ENCODE measurements around the gene KLHL18. TPM values are rescaled to one million over a fixed set of nuclear protein-coding genes. Genes with fewer than 3 reads are reported as not detected.

The KLHL18 gene
- total and polyA plus RNA-seq, 2 of the 4 experiments (the other 2 are of a cell fraction): 29.1 to 76.2 TPM

- TF ChIP-seq CHD1 (IDR thresholded peaks at IDR 0.05; ENCODE audit: low read depth, low read length) (no peak), MAZ (IDR thresholded peaks at IDR 0.05; ENCODE audit: borderline replicate concordance, low read depth, low read length) (no peak), SMC3 (IDR thresholded peaks at IDR 0.05; ENCODE audit: low read depth, low read length) (no peak), BHLHE40 (IDR thresholded peaks at IDR 0.05; ENCODE audit: low read depth, low read length) (no peak), POLR2A (IDR thresholded peaks at IDR 0.05; ENCODE audit: low read depth, low read length) (no peak), CEBPB (IDR thresholded peaks at IDR 0.05; ENCODE audit: low read depth, low read length) (no peak), USF2 (IDR thresholded peaks at IDR 0.05; ENCODE audit: low read depth, low read length) (no peak), MAFK (IDR thresholded peaks at IDR 0.05; ENCODE audit: low read depth, low read length) (no peak), ELK1 (IDR thresholded peaks at IDR 0.05; ENCODE audit: borderline replicate concordance, low read depth, low read length) (no peak), RCOR1 (IDR thresholded peaks at IDR 0.05; ENCODE audit: insufficient replicate concordance, low read length) (no peak)
- dilution Hi-C loops (cut with HindIII; ENCODE audit: low sequenced_read_pairs, unreplicated experiment): no loop called here
- Histone ChIP-seq H4K8ac (ENCODE audit: low read depth in 2 of 2, low read length in 2 of 2) (no peak overlapping the region), H2AK5ac (ENCODE audit: low read depth, low read length) (no peak overlapping the region), H3K4me3 (ENCODE audit: insufficient read depth, low read depth, low read length) (no peak overlapping the region), H3K4ac (ENCODE audit: low read depth, low read length) (peak overlapping the region; percentile 1; the same call in 1 of the 2 replicates), H2AK9ac (replicated peaks; ENCODE audit: low read depth, low read length, poor library complexity) (no peak overlapping the region), H4K91ac (ENCODE audit: insufficient read depth, low read depth, low read length) (no peak overlapping the region), H2BK120ac (ENCODE audit: low read depth, low read length) (no peak overlapping the region), H3K14ac (replicated peaks; ENCODE audit: low read depth, low read length) (no peak overlapping the region), H3K9me1 (ENCODE audit: insufficient read depth, low read length) (no peaks in the 10 kb centered on the region), H4K20me1 (ENCODE audit: insufficient read depth, low read length) (no peaks in the 10 kb centered on the region), H4K5ac (ENCODE audit: low read depth, low read length) (no peak overlapping the region), H3K9ac (ENCODE audit: low read depth, low read length) (no peak overlapping the region), H3K27me3 (ENCODE audit: control insufficient read depth, insufficient read depth, low read length) (no peaks in the 10 kb centered on the region; the same call in none of the 2 replicates), H3K23ac (ENCODE audit: low read depth, low read length) (no peak overlapping the region), H3K4me2 (ENCODE audit: low read depth, low read length) (no peak overlapping the region), H3K56ac (ENCODE audit: extremely low read depth, insufficient read depth, low read length) (no peak overlapping the region), H3K27ac (ENCODE audit: insufficient read depth, low read length) (no peak overlapping the region), H2BK5ac (ENCODE audit: low read depth, low read length, poor library complexity, severe bottlenecking) (no peak overlapping the region), H3K4me1 (ENCODE audit: control insufficient read depth, insufficient read depth, low read length) (no peaks in the 10 kb centered on the region), H2BK15ac (ENCODE audit: low read depth, low read length) (no peak overlapping the region), H2AFZ (replicated peaks; ENCODE audit: low read length, poor library complexity) (no peak overlapping the region), H3K18ac (ENCODE audit: low read depth, low read length) (no peak overlapping the region), H3K79me1 (ENCODE audit: low read depth in 1 of 2, low read length in 2 of 2) (no peaks in the 10 kb centered on the region), H2BK20ac (ENCODE audit: low read depth, low read length) (no peak overlapping the region), H3K36me3 (ENCODE audit: control insufficient read depth, insufficient read depth, low read length) (no peaks in the 10 kb centered on the region), H3K9me3 (ENCODE audit: control insufficient read depth, insufficient read depth, low read length) (0 out of 2 replicates have a peak, but pooled peaks cover 2% of the 10 kb centered on the region)
- POLR2A ChIA-PET (ENCODE audit: unreplicated experiment): no interaction called here
- no TSS peak for BruUV-seq (replicated peaks)
- in situ Hi-C loops (cut with MboI; ENCODE audit: low sequenced_read_pairs): loop anchor here (25.0 kb wide), 1 partner anchor 653 kb away; the partner anchor contains the start of genes PRSS50 and TMIE
- DNase-seq (peak; percentile 76), ATAC-seq (ENCODE audit: low read depth) (peak; percentile 76)
- CTCF ChIA-PET: interaction anchor here (0.7 kb wide), 1 partner anchor 407 kb away, joined by 4 read pairs; no protein-coding TSS in a partner anchor
- intact Hi-C loops (cut with micrococcal nuclease): no loop called here
- WGBS, 2 experiments (ENCODE audit: extremely low coverage in 2 of 2, insufficient read length in 1 of 2): 0% methylated on average over 1 of the region's 11 CpGs; no CpG with 5 or more reads in 1 of the 2 experiments
These were observed 82.7 kb downstream of the KLHL18 start for GRCh38 chr3:47365213-47366153.

Measured in IMR-90 (cell line).